Central memory CD4-positive, alpha-beta T cell (primary cell): ENCODE data around the gene OR51B6.

Experiments
- DNase-seq: peaks from one replicate; pipeline ENCODE4 v3.0.0; 2022

The OR51B6 gene

GRCh38 chr11:5366856-5367255, 15.5 kb downstream of the OR51B6 start:
- no peak for DNase-seq

GRCh38 chr11:5367448-5368074, 16.3 kb downstream of the OR51B6 start:
- DNase-seq: no peak

DNA sequence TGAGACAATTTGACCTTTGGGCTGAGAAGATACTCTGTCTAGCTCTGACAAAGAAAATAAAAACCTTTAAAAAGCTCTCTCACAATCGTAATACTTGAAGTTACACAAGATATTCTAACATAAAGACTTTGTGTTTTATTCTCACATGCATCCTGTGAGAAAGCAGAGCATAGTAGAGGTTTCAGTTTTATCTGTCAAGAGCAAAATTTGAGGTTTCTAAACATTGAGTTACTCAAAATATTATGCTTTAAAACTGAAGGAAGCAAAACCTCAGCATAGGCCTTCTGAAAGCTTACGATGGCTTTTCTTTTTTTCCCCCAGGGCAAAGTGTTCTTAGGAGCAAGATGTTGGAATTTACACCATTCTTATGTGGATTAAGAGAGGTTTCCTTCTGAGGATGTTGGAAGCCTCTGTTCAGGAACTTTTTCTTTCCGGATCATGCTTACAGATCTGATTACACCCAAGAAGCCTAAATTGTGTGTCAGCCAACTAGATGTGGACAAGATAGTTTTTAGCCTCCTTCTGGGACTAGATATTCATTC, 17.3 kb downstream of the OR51B6 start:
- DNase-seq: no peak

- no peak for DNase-seq
These were observed 18.5 kb downstream of the OR51B6 start for GRCh38 chr11:5369789-5370188.

- no peak for DNase-seq
These were observed 29.5 kb downstream of the OR51B6 start for GRCh38 chr11:5380740-5381342.

GRCh38 chr11:5383576-5383975, 32.3 kb downstream of the OR51B6 start, which contains the start of gene OR51M1:
OR51M1 (plus strand) TSS chr11:5383812; CDS start chr11:5389399, 5,587 bp downstream.
- no peak for DNase-seq

DNA sequence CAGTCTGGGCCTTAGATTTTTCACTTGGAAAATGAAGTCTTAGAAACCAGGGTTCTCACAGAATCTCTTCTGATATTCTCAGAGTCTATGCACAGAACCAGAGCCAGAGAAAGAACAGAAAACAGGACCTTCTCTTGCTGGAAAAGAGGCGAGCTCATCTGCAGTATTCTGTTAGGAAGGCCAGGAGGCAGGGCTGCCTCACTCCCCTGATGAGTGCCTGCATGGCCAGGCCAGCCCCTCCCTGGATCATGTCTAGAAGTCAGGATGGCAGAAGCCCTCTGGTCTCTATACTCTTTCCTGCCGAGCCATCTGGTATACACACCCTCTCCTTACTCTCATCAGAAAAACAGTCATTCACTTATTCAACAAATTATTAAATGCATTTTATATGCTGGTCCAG, 33.0 kb downstream of the OR51B6 start:
- no peak for DNase-seq

GRCh38 chr11:5390210-5390609, 38.9 kb downstream of the OR51B6 start:
- DNase-seq: no peak

GRCh38 chr11:5394091-5394490, 42.8 kb downstream of the OR51B6 start:
- DNase-seq: no peak

DNA sequence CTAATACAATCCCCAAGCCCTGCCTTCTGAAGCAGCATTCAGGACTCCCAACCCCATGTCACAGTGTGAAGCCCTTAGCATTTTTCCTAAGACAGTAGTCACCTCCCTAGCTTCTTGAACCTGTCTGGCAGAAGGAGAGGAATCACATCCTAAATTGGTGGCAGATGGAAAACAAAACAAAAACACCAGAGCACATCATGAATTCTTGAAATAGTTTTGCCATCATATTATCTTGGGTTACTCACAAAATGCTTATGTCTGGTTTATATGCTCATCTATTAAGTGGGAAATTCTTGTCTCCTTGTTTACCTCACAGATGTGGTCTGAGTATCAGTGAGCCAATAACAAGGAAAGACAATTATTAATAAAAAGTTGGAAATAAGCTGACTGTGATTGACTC, 47.6 kb downstream of the OR51B6 start:
- DNase-seq: no peak
